GM12874 (cell line): Measurements from ENCODE around the gene EFCAB6.

ENCODE experiments used
- CTCF ChIP-seq: IDR thresholded peaks from 2 replicates; pipeline ENCODE4 v1.5.1; 2011; ENCODE audit warnings: low read depth, mild to moderate bottlenecking, control low read depth, low read length, moderate library complexity; ENCODE audit not compliant: insufficient read depth

Gene EFCAB6

GRCh38 chr22:43720716-43721115, 91.4 kb downstream of the EFCAB6 start:
- TF ChIP-seq CTCF, result no peak

- no peak for TF ChIP-seq CTCF
Measured at GRCh38 chr22:43714104-43714503, 98.0 kb downstream of the EFCAB6 start.

GRCh38 chr22:43711681-43712080, 100.4 kb downstream of the EFCAB6 start:
- no peak for TF ChIP-seq CTCF

- TF ChIP-seq CTCF, result no peak
Measured at GRCh38 chr22:43707648-43708047, 104.5 kb downstream of the EFCAB6 start.

- TF ChIP-seq CTCF, result no peak
Measured at GRCh38 chr22:43706571-43707328, 105.4 kb downstream of the EFCAB6 start.

- TF ChIP-seq CTCF, result no peak
Measured at GRCh38 chr22:43706151-43706550, 106.0 kb downstream of the EFCAB6 start.

- no peak for TF ChIP-seq CTCF
Measured at GRCh38 chr22:43704051-43704450, 108.1 kb downstream of the EFCAB6 start.
